Peyer's patch (tissue), 4 donors: ENCODE data around the gene MECP2. TPM values are rescaled to one million over a fixed set of nuclear protein-coding genes. Genes with fewer than 3 reads are reported as not detected.

Experiments
- DNase-seq, 3 donors: peaks; one replicate each; pipeline ENCODE4 v3.0.0-alpha.2; 2017 to 2019
- H3K27ac ChIP-seq, 4 donors: fragments of 200-600 bp; sonication (generic); one replicate each; pipeline ENCODE4 v1.5.1; 2016 to 2019
- H3K27me3 ChIP-seq, 2 donors: fragments of 200-600 bp; sonication (generic); one replicate each; pipeline ENCODE4 v1.5.1; 2019
- H3K36me3 ChIP-seq, 3 donors: fragments of 200-600 bp; sonication (generic); one replicate each; pipeline ENCODE4 v1.5.1; 2016 to 2019
- H3K4me1 ChIP-seq, 4 donors: fragments of 200-600 bp; sonication (generic); one replicate each; pipeline ENCODE4 v1.5.1; 2016 to 2019
- H3K4me3 ChIP-seq, 4 donors: fragments of 200-600 bp; sonication (generic); 1 replicate in 3 of 4; 2 replicates in 1 of 4; pipeline ENCODE4 v1.5.1; 2016 to 2019; ENCODE audit warnings: mild to moderate bottlenecking in 1 of 4
- H3K9me3 ChIP-seq, 4 donors: fragments of 200-600 bp; sonication (generic); one replicate each; pipeline ENCODE4 v1.5.1; 2016 to 2019; ENCODE audit warnings: mild to moderate bottlenecking in 1 of 4
- POLR2A ChIP-seq, 2 donors: fragments of 450-650 bp; IDR thresholded peaks; one replicate each; pipeline ENCODE4 v1.5.1; 2017; ENCODE audit warnings: antibody characterized with exemption in 2 of 2, mild to moderate bottlenecking in 2 of 2, moderate library complexity in 2 of 2
- total RNA-seq, 4 donors: library from RNA; depleted of rRNA; stranded (reverse); fragments of >200 nt; gene quantifications; one replicate each; pipeline ENCODE4 v1.1.0, GENCODE V29; 2016
- TF ChIP-seq, protein P1 (sequence below), 6 experiments: fragments of 450-650 bp in 4 of 6; fragments of 200-600 bp in 2 of 6; sonication (generic) in 1 of 6; IDR thresholded peaks; one replicate each; pipeline ENCODE4 v1.5.1; 2017 to 2019; ENCODE audit warnings: antibody characterized with exemption in 6 of 6, mild to moderate bottlenecking in 3 of 6, moderate library complexity in 1 of 6

The MECP2 gene
- total RNA-seq, 4 donors from 2014 or later, result 39.8 to 147 (median 55.4) TPM

DNA sequence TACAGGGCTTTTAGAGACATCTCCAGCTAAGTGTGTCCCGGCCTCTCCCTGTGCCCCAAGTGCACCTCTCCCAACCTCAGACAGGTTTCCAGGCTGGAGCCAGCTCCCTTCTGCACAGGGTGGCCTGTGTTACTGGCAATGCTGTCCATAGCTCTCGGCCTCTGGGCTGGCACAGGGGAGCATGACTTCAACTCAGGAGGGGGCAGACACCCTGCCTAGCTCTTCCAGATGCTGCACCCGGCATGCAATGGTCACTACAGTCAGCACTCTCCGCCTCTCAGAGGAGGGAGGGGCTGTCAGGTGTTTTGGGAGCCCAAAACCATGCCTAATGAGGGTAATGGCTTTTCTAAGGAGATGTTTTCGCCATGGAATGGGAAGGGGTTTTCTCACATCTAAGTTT lies 75.4 kb downstream of the MECP2 start:
- Histone ChIP-seq H3K4me1 (no peaks in the 10 kb centered on the region), H3K36me3 (peaks cover 0 to 11% (median 0%) of the 10 kb centered on the region in 3 donors), H3K27ac (no peak overlapping the region), H3K4me3 (no peak overlapping the region), H3K9me3 (no peaks in the 10 kb centered on the region), H3K27me3 (no peaks in the 10 kb centered on the region)
- no peak for DNase-seq
- TF ChIP-seq, protein P1, sequence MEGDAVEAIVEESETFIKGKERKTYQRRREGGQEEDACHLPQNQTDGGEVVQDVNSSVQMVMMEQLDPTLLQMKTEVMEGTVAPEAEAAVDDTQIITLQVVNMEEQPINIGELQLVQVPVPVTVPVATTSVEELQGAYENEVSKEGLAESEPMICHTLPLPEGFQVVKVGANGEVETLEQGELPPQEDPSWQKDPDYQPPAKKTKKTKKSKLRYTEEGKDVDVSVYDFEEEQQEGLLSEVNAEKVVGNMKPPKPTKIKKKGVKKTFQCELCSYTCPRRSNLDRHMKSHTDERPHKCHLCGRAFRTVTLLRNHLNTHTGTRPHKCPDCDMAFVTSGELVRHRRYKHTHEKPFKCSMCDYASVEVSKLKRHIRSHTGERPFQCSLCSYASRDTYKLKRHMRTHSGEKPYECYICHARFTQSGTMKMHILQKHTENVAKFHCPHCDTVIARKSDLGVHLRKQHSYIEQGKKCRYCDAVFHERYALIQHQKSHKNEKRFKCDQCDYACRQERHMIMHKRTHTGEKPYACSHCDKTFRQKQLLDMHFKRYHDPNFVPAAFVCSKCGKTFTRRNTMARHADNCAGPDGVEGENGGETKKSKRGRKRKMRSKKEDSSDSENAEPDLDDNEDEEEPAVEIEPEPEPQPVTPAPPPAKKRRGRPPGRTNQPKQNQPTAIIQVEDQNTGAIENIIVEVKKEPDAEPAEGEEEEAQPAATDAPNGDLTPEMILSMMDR (IDR thresholded peaks at IDR 0.05), result no peak
- no peak for TF ChIP-seq POLR2A (IDR thresholded peaks at IDR 0.05)

DNA sequence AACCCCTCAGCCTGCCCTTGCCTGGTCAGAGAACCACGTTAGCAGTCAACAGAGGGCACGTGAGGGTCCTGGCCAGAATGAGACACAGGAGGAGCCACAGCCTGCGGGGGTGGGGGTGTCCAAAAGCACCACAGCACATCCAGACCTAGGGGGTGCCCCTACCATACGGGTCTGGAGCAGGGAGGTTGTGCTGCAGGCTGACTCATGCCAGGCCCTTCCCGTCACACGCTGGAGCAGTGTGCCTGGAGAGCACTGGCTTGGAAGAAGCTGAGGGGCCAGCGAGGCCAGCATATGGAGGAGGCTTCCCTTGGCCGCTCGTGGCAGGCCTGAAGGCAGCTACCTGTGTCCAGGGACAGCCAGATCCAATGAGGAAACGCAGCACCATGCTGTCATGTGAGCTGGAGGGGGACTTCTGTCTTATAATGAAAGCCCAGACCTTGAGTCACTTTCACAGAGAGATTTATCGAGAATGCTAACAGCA lies 76.3 kb downstream of the MECP2 start:
- Histone ChIP-seq H3K27ac (peak overlapping the region in 3 of 4 donors; percentile 86 to 92 (median 87)), H3K27me3 (no peaks in the 10 kb centered on the region), H3K4me3 (no peak overlapping the region), H3K9me3 (no peaks in the 10 kb centered on the region), H3K36me3 (peaks cover 0 to 16% (median 0%) of the 10 kb centered on the region in 3 donors), H3K4me1 (no peaks in the 10 kb centered on the region)
- no peak for DNase-seq
- TF ChIP-seq, protein P1 (IDR thresholded peaks at IDR 0.05), result no peak
- no peak for TF ChIP-seq POLR2A (IDR thresholded peaks at IDR 0.05)

DNA sequence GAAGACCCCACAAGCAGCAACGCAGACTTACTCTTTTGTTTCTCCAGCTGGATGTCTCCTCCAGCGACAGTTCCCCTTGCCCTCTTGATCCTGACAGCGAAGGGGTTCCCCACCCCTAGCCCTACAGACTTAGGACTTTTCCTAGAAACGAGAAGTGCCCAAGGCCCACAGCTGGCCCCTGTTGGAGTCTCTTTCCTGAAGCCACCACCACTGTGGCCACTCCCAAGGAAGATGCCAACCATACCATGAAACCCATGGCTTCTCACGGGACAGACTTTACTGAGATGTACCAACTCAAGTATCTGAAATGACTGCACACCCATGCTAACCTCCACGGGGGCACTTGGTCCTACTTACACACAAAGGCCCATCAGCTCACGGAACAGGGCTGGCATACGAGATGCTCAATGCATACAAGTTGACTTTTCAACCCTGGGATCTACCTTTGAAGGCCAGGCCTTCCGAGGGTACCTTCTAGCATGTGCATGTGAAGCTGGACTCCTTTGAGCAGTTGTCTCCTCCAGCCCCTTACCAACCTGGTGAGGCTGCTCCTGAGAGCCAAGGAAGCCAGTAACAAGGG lies 76.9 kb downstream of the MECP2 start:
- H3K36me3 ChIP-seq, result peaks cover 0 to 21% (median 0%) of the 10 kb centered on the region in 3 donors
- no peak for DNase-seq
- H3K4me3 ChIP-seq, result peak overlapping the region; percentile 46 to 69 (median 58)
- no peaks in the 10 kb centered on the region for H3K9me3 ChIP-seq
- H3K27ac ChIP-seq, result peak overlapping the region; percentile 86 to 92 (median 86)
- no peaks in the 10 kb centered on the region for H3K27me3 ChIP-seq
- H3K4me1 ChIP-seq, result no peaks in the 10 kb centered on the region
- TF ChIP-seq POLR2A (IDR thresholded peaks at IDR 0.05), result no peak
- TF ChIP-seq, protein P1 (IDR thresholded peaks at IDR 0.05), result no peak

DNA sequence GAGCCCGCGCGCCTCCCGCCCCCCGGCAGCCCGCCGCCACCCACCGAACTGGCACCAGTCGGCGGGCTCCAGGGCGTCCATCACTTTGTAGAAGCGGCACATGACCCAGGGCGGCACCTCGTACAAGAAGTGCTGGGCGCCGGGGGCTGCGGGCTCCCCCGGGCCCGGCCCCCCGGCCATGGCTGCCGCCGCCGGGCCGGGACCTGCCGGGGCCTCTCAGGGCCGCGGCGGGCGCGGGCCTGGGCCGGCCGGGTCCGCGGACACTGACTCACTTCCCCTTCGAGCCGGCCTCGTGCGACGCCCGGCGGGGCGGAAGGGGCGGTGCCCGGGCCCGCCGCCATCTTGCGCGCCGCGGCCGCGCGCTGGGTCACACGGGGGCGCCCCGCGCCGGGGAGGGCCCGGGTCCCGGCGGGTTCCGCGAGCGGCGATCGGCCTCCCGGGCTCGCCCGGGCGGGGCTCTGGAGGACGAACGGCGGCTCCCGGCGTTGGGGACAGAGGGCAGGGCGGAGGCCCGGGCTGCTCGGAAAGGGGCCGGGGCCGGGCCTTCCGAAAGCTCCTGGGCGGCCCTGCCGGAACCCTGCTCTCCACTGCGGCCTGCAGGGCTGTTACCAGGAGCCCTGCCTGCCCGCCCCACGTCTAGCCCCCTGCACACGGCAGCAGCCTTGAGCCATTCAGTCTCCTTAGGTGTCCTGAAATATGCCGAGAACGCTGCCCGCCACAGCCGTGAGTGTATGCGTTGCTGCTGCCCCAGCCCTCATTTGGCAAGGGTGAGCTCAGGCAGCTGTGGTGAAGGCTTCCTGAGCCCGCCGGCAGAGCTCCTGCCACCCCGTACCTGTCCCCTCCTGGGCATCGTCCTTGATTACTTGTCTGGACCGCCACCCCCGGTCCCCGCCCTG lies 77.6 kb downstream of the MECP2 start, which contains the start of gene IRAK1:
TSS of gene IRAK1 (minus strand) at position 270 of the 896 bp plus-strand sequence. CDS start at position 180, 90 bp downstream.
- Histone ChIP-seq H3K36me3 (peaks cover 0 to 25% (median 0%) of the 10 kb centered on the region in 3 donors), H3K27me3 (no peaks in the 10 kb centered on the region), H3K4me3 (peak within 1 kb of the TSS; percentile 49 to 69 (median 62)), H3K4me1 (no peaks in the 10 kb centered on the region), H3K27ac (peak within 1 kb of the TSS; percentile 86 to 92 (median 88)), H3K9me3 (no peaks in the 10 kb centered on the region)
- TF ChIP-seq, protein P1 (IDR thresholded peaks at IDR 0.05), result peak in 1 of 6 experiments; percentile 6
- TF ChIP-seq POLR2A (IDR thresholded peaks at IDR 0.05), result peak in 1 of 2 donors; percentile 55
- DNase-seq, result peak; percentile 42 to 80 (median 75)

DNA sequence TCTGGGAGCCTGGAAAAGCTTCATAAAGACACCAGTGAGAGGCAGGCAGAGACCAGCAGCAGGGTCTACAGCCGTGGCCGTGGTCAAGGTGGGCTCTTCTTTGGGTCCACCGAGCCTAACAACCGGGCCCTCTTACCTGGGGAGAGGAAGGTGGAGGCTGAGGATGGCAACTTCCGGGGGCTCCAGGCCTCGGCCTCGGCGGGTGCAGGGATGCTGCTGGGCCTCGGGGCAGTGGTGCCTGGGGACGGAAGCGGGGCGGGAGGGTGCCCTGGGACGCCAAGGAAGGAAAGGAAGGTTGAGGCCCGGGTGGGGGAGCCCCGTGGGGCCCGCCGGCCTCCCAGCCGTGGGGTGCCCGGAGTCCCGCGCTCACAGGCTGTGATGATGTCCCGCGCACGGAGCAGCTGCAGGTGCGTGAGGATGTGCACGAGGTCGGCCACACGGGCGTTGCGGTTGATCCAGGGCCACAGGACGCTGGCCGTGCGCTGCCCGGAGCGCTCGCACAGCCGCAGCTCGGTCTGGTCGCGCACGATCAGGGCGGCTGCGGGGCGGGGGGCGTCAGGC lies 78.4 kb downstream of the MECP2 start:
- Histone ChIP-seq H3K9me3 (no peaks in the 10 kb centered on the region), H3K27me3 (no peaks in the 10 kb centered on the region), H3K4me3 (peak overlapping the region; percentile 49 to 69 (median 62)), H3K36me3 (peaks cover 0 to 25% (median 0%) of the 10 kb centered on the region in 3 donors), H3K27ac (peak overlapping the region; percentile 81 to 92 (median 88)), H3K4me1 (no peaks in the 10 kb centered on the region)
- TF ChIP-seq, protein P1 (IDR thresholded peaks at IDR 0.05), result no peak
- no peak for DNase-seq
